Adrenal gland (tissue), 12 donors: ENCODE data around the gene CELA1. TPM values are rescaled to one million over a fixed set of nuclear protein-coding genes. Genes with fewer than 3 reads are reported as not detected.

Experiments
- DNase-seq, 7 donors: peaks; one replicate each; pipeline ENCODE4 v3.0.0-alpha.2; 2019 to 2020
- H3K27ac ChIP-seq, 5 donors: fragments of 200-600 bp; sonication (generic) in 4 of 5; 1 replicate in 3 of 5; 2 replicates in 2 of 5; pipeline versions ENCODE4 v1.5.1 to v1.8.0; 2016 to 2020; ENCODE audit warnings: mild to moderate bottlenecking in 1 of 5
- H3K27me3 ChIP-seq: fragments of 200-600 bp; 2 replicates; pipeline ENCODE4 v1.8.0; 2021
- H3K36me3 ChIP-seq, 2 donors: fragments of 200-600 bp; replicated peaks in 1 of 2; 1 replicate in 1 of 2; 2 replicates in 1 of 2; pipeline versions ENCODE4 v1.5.1 to v1.8.0; 2018 to 2022
- H3K4me1 ChIP-seq, 2 donors: fragments of 200-600 bp; replicated peaks in 1 of 2; 1 replicate in 1 of 2; 2 replicates in 1 of 2; pipeline versions ENCODE4 v1.5.1 to v1.8.0; 2018 to 2021
- H3K4me3 ChIP-seq, 4 donors: fragments of 200-600 bp; sonication (generic) in 3 of 4; one replicate each; pipeline ENCODE4 v1.5.1; 2016 to 2018
- H3K9me3 ChIP-seq, 3 donors: fragments of 200-600 bp; sonication (generic) in 1 of 3; replicated peaks in 1 of 3; 1 replicate in 2 of 3; 2 replicates in 1 of 3; pipeline versions ENCODE4 v1.5.1 to v1.8.0; 2016 to 2021
- CTCF ChIP-seq, 6 experiments: fragments of 450-650 bp in 4 of 6; fragments of 200-600 bp in 2 of 6; sonication (generic) in 1 of 6; IDR thresholded peaks; 1 replicate in 5 of 6; 2 replicates in 1 of 6; pipeline versions ENCODE4 v1.5.1 to v1.8.0; 2016 to 2021; ENCODE audit warnings: antibody characterized with exemption in 6 of 6, mild to moderate bottlenecking in 2 of 6, moderate library complexity in 1 of 6
- POLR2A ChIP-seq, 2 donors: fragments of 450-650 bp; IDR thresholded peaks; one replicate each; pipeline ENCODE4 v1.6.1; 2017; ENCODE audit warnings: antibody characterized with exemption in 2 of 2, mild to moderate bottlenecking in 2 of 2, moderate library complexity in 1 of 2
- WGBS, 4 donors: extraction: QIAGEN DNeasy Blood & Tissue Kit in 2 of 4; methylation state at CpG; one replicate each; pipeline versions ENCODE4 v1.1.5 to v1.1.7; 2013 to 2017; 5-methylcytosine and 5-hydroxymethylcytosine counted together
- intact Hi-C, 2 donors: fragments of 100-400 bp; cut with DNase I; formaldehyde crosslinking; loops; one replicate each; pipeline versions ENCODE4 v1.14.1 to v1.15.0; 2022 to 2023
- polyA plus RNA-seq, 3 donors: library from polyadenylated mRNA; stranded (reverse); fragments of 200-250 nt in 2 of 3; fragments of 350-450 nt in 1 of 3; fragmentation: Illumina TruSeq in 1 of 3; extraction: RNeasy Lipid Tissue Mini Kit (QIAGEN cat#74804) in 1 of 3; gene quantifications; one replicate each; pipeline ENCODE4 v1.2.3, GENCODE V29; 2013 to 2014
- total RNA-seq, 9 donors: library from RNA; depleted of rRNA in 4 of 9; stranded (reverse); fragments of >200 nt in 4 of 9; fragments of 120-200 nt in 1 of 9; fragmentation: NEBNext Ultra II Directional in 1 of 9; extraction: Animal tissue kit (Norgen Biotek cat#: 25700) in 1 of 9; gene quantifications; one replicate each; pipeline versions ENCODE4 v1.1.0 to v1.2.4, GENCODE V29; 2013 to 2023
- donor health status: healthy with polysubstance abuse.
- donor health status: Bipolar disorder and iron deficiency.
- donor health status: DM: yes; HTN: yes; CAD: no.
- donor health status: DM: no; HTN: no; CAD: no.
- donor health status: DM: no; HTN: no; CAD: no.
- donor health status: DM: yes; HTN: yes; CAD: no.

CELA1 gene
- total and polyA plus RNA-seq, 12 donors, result 0.11 to 9.4 (median 1.1) TPM; not detected in 1

- H3K27me3 ChIP-seq, result no peaks in the 10 kb centered on the region
- WGBS, 4 donors, result 55 to 67% (median 64%) methylated on average over 20 to 22 of the region's 22 CpGs
- peak in 2 of 7 donors; percentile 11 to 50 for DNase-seq
- H3K4me3 ChIP-seq, result no peak overlapping the region
- H3K27ac ChIP-seq, result no peak overlapping the region
- no peaks in the 10 kb centered on the region for H3K36me3 ChIP-seq
- intact Hi-C loops, result no loop called here
- no peaks in the 10 kb centered on the region for H3K9me3 ChIP-seq
- TF ChIP-seq POLR2A (IDR thresholded peaks at IDR 0.05) (no peak), CTCF (IDR thresholded peaks at IDR 0.05) (no peak)
- H3K4me1 ChIP-seq, result peaks cover 0 to 14% of the 10 kb centered on the region in 2 donors
Measured at GRCh38 chr12:51392556-51393237, 46.2 kb upstream of the CELA1 start.

GRCh38 chr12:51391283-51392123 lies 45.0 kb upstream of the CELA1 start, which contains the start of gene GALNT6:
Gene GALNT6, minus strand, starts transcription at chr12:51391406. Its CDS starts 11,625 bp downstream, at chr12:51379781.
- Histone ChIP-seq H3K4me3 (peak within 1 kb of the TSS in 2 of 4 donors; percentile 18 to 63), H3K27me3 (no peaks in the 10 kb centered on the region), H3K9me3 (no peaks in the 10 kb centered on the region), H3K4me1 (peaks cover 0 to 14% of the 10 kb centered on the region in 2 donors), H3K27ac (peak within 1 kb of the TSS in 2 of 5 donors; percentile 64), H3K36me3 (no peaks in the 10 kb centered on the region)
- intact Hi-C loops, result no loop called here
- no peak for TF ChIP-seq POLR2A (IDR thresholded peaks at IDR 0.05)
- TF ChIP-seq CTCF (IDR thresholded peaks at IDR 0.05), result no peak
- 1 to 13% (median 3%) methylated on average over 3 to 73 of the region's 73 CpGs for WGBS, 4 donors
- DNase-seq, result peak in 4 of 7 donors; percentile 21 to 49 (median 30)

GRCh38 chr12:51390891-51391282 lies 44.4 kb upstream of the CELA1 start:
- peak overlapping the region in 2 of 5 donors; percentile 64 for H3K27ac ChIP-seq
- peaks cover 0 to 14% of the 10 kb centered on the region in 2 donors for H3K4me1 ChIP-seq
- peak overlapping the region in 2 of 4 donors; percentile 18 to 63 for H3K4me3 ChIP-seq
- DNase-seq, result peak in 2 of 7 donors; percentile 26 to 51
- no peaks in the 10 kb centered on the region for H3K27me3 ChIP-seq
- no peaks in the 10 kb centered on the region for H3K36me3 ChIP-seq
- WGBS, 4 donors, result 33 to 48% (median 42%) methylated on average over 7 to 8 of the region's 8 CpGs
- intact Hi-C loops, result no loop called here
- TF ChIP-seq POLR2A (IDR thresholded peaks at IDR 0.05) (no peak), CTCF (IDR thresholded peaks at IDR 0.05) (peak in 1 of 6 experiments; percentile 15)
- no peaks in the 10 kb centered on the region for H3K9me3 ChIP-seq

- WGBS, 4 donors, result 75 to 85% (median 79%) methylated on average over 6 of the region's 6 CpGs
- intact Hi-C loops, result no loop called here
- Histone ChIP-seq H3K27me3 (no peaks in the 10 kb centered on the region), H3K4me1 (peaks cover 0 to 14% of the 10 kb centered on the region in 2 donors), H3K27ac (no peak overlapping the region), H3K36me3 (no peaks in the 10 kb centered on the region), H3K9me3 (no peaks in the 10 kb centered on the region), H3K4me3 (no peak overlapping the region)
- TF ChIP-seq POLR2A (IDR thresholded peaks at IDR 0.05) (no peak), CTCF (IDR thresholded peaks at IDR 0.05) (no peak)
- DNase-seq, result no peak
Measured at GRCh38 chr12:51390457-51390856, 44.0 kb upstream of the CELA1 start.
